ENCODE results near the gene ORMDL2. TPM values are rescaled to one million over a fixed set of nuclear protein-coding genes. Genes with fewer than 3 reads are reported as not detected.

The ORMDL2 gene
- total RNA-seq (10 to 100 TPM in 8 of 9 donors, 1 to 10 TPM in 1; 9.6 to 42.3 (median 22.2) TPM), polyA plus RNA-seq (10 to 100 TPM; 31.4 to 61.9 TPM)
- long read RNA-seq, donor 1, transcript ORMDL2-201 (4 exons, 2,141 nt) = major isoform, 6 of 7 reads
- long read RNA-seq, donor 1, partial matches to known transcripts = 0 of 7 reads
- long read RNA-seq, donor 1, other reads (novel, unspliced or antisense) = 0 of 7 reads
- long read RNA-seq, donor 2, partial matches to known transcripts = 1 of 5 reads
- long read RNA-seq, donor 2, other reads (novel, unspliced or antisense) = 1 of 5 reads
- long read RNA-seq, donor 3, transcript ORMDL2-201 (4 exons, 2,141 nt) = major isoform, 9 of 9 reads
- long read RNA-seq, donor 3, partial matches to known transcripts = 0 of 9 reads
- long read RNA-seq, donor 3, other reads (novel, unspliced or antisense) = 0 of 9 reads

- Histone ChIP-seq H3K4me3 (peak within 1 kb of the TSS; percentile 59 to 95 (median 74)), H3K4me1 (peaks cover 4 to 43% (median 30%) of the 10 kb centered on the region in 12 donors), H3K27ac (peak within 1 kb of the TSS; percentile 62 to 92 (median 84)), H3K27me3 (no peaks in the 10 kb centered on the region), H3K36me3 (peaks cover 0 to 67% (median 55%) of the 10 kb centered on the region in 9 donors), H3K9me3 (no peaks in the 10 kb centered on the region)
- ATAC-seq = peak; percentile 98 to 99 (median 99)
- WGBS, 4 donors = 0% methylated on average over 38 of the region's 38 CpGs
- peak; percentile 96 to 98 (median 98) for DNase-seq
- peak in 1 of 2 donors; percentile 47 for TF ChIP-seq POLR2A (IDR thresholded peaks at IDR 0.05)
- TF ChIP-seq, protein P1, sequence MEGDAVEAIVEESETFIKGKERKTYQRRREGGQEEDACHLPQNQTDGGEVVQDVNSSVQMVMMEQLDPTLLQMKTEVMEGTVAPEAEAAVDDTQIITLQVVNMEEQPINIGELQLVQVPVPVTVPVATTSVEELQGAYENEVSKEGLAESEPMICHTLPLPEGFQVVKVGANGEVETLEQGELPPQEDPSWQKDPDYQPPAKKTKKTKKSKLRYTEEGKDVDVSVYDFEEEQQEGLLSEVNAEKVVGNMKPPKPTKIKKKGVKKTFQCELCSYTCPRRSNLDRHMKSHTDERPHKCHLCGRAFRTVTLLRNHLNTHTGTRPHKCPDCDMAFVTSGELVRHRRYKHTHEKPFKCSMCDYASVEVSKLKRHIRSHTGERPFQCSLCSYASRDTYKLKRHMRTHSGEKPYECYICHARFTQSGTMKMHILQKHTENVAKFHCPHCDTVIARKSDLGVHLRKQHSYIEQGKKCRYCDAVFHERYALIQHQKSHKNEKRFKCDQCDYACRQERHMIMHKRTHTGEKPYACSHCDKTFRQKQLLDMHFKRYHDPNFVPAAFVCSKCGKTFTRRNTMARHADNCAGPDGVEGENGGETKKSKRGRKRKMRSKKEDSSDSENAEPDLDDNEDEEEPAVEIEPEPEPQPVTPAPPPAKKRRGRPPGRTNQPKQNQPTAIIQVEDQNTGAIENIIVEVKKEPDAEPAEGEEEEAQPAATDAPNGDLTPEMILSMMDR (IDR thresholded peaks at IDR 0.05) = no peak
- intact Hi-C loops (cut with DNase I) = loop anchor here in 7 of 10 donors (1.0 to 10.0 kb wide), 9 partner anchors 12 to 225 kb away; partner anchors contain the start of genes PYM1 (in 3 of the 7), DNAJC14 (in 1 of the 7), GDF11 (in 1 of the 7) and RAB5B (in 1 of the 7)
Measured at GRCh38 chr12:55817345-55818139, at the start of gene ORMDL2, which contains the start of gene SARNP. TSS of gene ORMDL2 (plus strand) at chr12:55818041. CDS start at chr12:55819000, 959 bp downstream. TSS of gene SARNP (minus strand) at chr12:55817724. CDS start at chr12:55817701, 23 bp downstream.

- TF ChIP-seq, protein P1 (IDR thresholded peaks at IDR 0.05) = no peak
- no peak for TF ChIP-seq POLR2A (IDR thresholded peaks at IDR 0.05)
- H3K4me1 ChIP-seq = no peaks in the 10 kb centered on the region
- no peaks in the 10 kb centered on the region for H3K27me3 ChIP-seq
- no peak overlapping the region for H3K4me3 ChIP-seq
- no peak overlapping the region for H3K27ac ChIP-seq
- intact Hi-C loops (cut with DNase I) = no loop called here
- WGBS, 4 donors = 62 to 72% (median 70%) methylated on average over 6 of the region's 6 CpGs
- DNase-seq (no peak), ATAC-seq (no peak)
- peaks cover 0 to 80% (median 67%) of the 10 kb centered on the region in 9 donors for H3K36me3 ChIP-seq
- no peaks in the 10 kb centered on the region for H3K9me3 ChIP-seq
Measured at GRCh38 chr12:55771736-55772135, 46.1 kb upstream of the ORMDL2 start.

DNA sequence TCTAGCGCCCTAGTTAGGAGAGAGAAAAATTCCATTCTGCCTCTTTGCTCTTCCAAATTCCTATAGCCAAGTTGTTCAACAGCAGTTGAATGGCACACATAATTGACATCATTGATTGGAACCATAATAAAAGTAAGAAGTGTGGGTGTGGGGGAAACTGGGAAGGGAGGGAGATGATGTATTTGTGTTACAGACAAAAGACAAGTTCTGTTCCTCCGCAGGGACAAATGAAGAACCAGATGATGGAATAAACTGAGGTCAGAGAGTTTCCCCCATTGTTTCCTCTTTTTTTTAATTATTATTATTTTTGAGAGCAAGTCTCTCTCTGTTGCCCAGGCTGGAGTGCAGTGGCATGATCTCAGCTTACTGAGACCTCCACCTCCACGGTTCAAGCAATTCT is 40.0 kb upstream of the ORMDL2 start:
- Histone ChIP-seq H3K36me3 (peaks cover 0 to 98% (median 79%) of the 10 kb centered on the region in 9 donors), H3K4me1 (no peaks in the 10 kb centered on the region), H3K4me3 (no peak overlapping the region), H3K9me3 (no peaks in the 10 kb centered on the region), H3K27me3 (no peaks in the 10 kb centered on the region), H3K27ac (no peak overlapping the region)
- intact Hi-C loops (cut with DNase I) = no loop called here
- TF ChIP-seq, protein P1 (IDR thresholded peaks at IDR 0.05) = no peak
- TF ChIP-seq POLR2A (IDR thresholded peaks at IDR 0.05) = no peak
- WGBS, 4 donors = 87 to 97% (median 92%) methylated on average over 3 of the region's 3 CpGs
- no peak for ATAC-seq
- no peak for DNase-seq

DNA sequence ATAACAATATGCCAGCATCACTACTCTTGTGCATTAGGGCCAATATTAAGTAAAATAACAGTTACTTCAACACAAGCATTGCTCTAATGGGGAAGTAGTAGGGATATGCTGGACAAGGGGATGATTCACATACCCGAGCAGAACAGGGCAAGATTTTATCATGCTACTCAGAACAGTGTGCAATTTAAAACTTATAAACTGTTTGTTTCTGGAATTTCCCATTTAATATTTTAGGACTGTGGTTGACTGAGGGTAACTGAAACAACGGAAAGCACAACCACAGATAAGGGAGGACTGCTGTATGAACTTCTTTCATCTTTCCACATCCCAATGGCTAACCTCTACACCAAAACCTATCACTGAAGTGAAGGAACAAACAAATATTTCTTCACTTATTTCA is 37.2 kb upstream of the ORMDL2 start:
- Histone ChIP-seq H3K27ac (no peak overlapping the region), H3K36me3 (peaks cover 0 to 100% (median 97%) of the 10 kb centered on the region in 9 donors), H3K9me3 (no peaks in the 10 kb centered on the region), H3K4me1 (no peaks in the 10 kb centered on the region), H3K4me3 (no peak overlapping the region), H3K27me3 (no peaks in the 10 kb centered on the region)
- intact Hi-C loops (cut with DNase I) = no loop called here
- no peak for DNase-seq
- ATAC-seq = no peak
- 70 to 82% (median 78%) methylated on average over 2 of the region's 2 CpGs for WGBS, 4 donors
- no peak for TF ChIP-seq POLR2A (IDR thresholded peaks at IDR 0.05)

Measured in heart left ventricle (tissue), 16 donors.